Measurements from ENCODE around the gene GAPDH.

DNA sequence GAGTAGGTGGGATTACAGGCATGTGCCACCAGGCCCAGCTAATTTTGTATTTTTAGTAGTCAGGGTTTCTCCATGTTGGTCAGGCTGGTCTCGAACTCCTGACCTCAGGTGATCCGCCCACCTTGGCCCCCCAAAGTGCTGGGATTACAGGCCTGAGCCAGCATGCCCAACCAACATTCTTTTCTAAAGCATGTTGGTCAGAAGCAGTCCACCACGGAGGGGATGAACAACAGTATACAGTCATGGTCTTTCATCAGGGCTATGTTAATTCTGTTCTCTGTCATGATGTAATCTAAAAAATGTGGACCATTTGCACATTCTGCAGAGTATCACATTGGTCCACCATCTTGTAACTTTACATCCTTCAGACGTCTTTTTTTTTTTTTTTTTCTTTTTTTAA, 44.9 kb upstream of the GAPDH start:
- TF ChIP-seq PPARA (CRISPR knock-in tag; IDR thresholded peaks at IDR 0.05; ENCODE audit: borderline replicate concordance): no peak
- TF ChIP-seq, protein P1, sequence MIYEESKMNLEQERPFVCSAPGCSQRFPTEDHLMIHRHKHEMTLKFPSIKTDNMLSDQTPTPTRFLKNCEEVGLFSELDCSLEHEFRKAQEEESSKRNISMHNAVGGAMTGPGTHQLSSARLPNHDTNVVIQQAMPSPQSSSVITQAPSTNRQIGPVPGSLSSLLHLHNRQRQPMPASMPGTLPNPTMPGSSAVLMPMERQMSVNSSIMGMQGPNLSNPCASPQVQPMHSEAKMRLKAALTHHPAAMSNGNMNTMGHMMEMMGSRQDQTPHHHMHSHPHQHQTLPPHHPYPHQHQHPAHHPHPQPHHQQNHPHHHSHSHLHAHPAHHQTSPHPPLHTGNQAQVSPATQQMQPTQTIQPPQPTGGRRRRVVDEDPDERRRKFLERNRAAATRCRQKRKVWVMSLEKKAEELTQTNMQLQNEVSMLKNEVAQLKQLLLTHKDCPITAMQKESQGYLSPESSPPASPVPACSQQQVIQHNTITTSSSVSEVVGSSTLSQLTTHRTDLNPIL (CRISPR knock-in tag; IDR thresholded peaks at IDR 0.05; ENCODE audit: low read depth): no peak
- no peak for TF ChIP-seq ZNF70 (CRISPR knock-in tag; IDR thresholded peaks at IDR 0.05)
- TF ChIP-seq, protein P2, sequence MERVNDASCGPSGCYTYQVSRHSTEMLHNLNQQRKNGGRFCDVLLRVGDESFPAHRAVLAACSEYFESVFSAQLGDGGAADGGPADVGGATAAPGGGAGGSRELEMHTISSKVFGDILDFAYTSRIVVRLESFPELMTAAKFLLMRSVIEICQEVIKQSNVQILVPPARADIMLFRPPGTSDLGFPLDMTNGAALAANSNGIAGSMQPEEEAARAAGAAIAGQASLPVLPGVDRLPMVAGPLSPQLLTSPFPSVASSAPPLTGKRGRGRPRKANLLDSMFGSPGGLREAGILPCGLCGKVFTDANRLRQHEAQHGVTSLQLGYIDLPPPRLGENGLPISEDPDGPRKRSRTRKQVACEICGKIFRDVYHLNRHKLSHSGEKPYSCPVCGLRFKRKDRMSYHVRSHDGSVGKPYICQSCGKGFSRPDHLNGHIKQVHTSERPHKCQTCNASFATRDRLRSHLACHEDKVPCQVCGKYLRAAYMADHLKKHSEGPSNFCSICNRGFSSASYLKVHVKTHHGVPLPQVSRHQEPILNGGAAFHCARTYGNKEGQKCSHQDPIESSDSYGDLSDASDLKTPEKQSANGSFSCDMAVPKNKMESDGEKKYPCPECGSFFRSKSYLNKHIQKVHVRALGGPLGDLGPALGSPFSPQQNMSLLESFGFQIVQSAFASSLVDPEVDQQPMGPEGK (CRISPR knock-in tag; IDR thresholded peaks at IDR 0.05; ENCODE audit: borderline replicate concordance): no peak
- no peak for TF ChIP-seq TOX (CRISPR knock-in tag; IDR thresholded peaks at IDR 0.05; ENCODE audit: borderline replicate concordance)
- TF ChIP-seq, protein P3, sequence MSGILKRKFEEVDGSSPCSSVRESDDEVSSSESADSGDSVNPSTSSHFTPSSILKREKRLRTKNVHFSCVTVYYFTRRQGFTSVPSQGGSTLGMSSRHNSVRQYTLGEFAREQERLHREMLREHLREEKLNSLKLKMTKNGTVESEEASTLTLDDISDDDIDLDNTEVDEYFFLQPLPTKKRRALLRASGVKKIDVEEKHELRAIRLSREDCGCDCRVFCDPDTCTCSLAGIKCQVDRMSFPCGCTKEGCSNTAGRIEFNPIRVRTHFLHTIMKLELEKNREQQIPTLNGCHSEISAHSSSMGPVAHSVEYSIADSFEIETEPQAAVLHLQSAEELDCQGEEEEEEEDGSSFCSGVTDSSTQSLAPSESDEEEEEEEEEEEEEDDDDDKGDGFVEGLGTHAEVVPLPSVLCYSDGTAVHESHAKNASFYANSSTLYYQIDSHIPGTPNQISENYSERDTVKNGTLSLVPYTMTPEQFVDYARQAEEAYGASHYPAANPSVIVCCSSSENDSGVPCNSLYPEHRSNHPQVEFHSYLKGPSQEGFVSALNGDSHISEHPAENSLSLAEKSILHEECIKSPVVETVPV (CRISPR knock-in tag; IDR thresholded peaks at IDR 0.05): no peak
